Osteoblast (primary cell): ENCODE measurements around the gene DCAF15. TPM values are rescaled to one million over a fixed set of nuclear protein-coding genes. Genes with fewer than 3 reads are reported as not detected.

Source experiments
- DNase-seq: peaks from one replicate; pipeline ENCODE4 v3.0.0; 2011; ENCODE audit warnings: low spot score, mixed read lengths; ENCODE audit not compliant: insufficient read length; ENCODE audit errors: missing footprints
- H2AFZ ChIP-seq: 2 replicates; pipeline ENCODE4 v1.6.0; 2011; ENCODE audit warnings: mild to moderate bottlenecking, low read length
- H3K27ac ChIP-seq: 2 replicates; pipeline ENCODE4 v1.5.1; 2011; ENCODE audit warnings: mild to moderate bottlenecking, low read depth, low read length, moderate library complexity
- H3K27me3 ChIP-seq: 2 replicates; pipeline ENCODE4 v1.6.0; 2012; ENCODE audit warnings: mild to moderate bottlenecking, control low read depth, inconsistent platforms, low read length, moderate library complexity; ENCODE audit not compliant: insufficient read depth
- H3K36me3 ChIP-seq: 2 replicates; pipeline ENCODE4 v1.5.1; 2011; ENCODE audit warnings: mild to moderate bottlenecking, low read length, control low read depth, moderate library complexity; ENCODE audit not compliant: insufficient read depth
- H3K4me1 ChIP-seq: 2 replicates; pipeline ENCODE4 v1.5.1; 2011; ENCODE audit warnings: mild to moderate bottlenecking, low read length, control low read depth, moderate library complexity; ENCODE audit not compliant: insufficient read depth
- H3K4me2 ChIP-seq: 2 replicates; pipeline ENCODE4 v1.6.0; 2011; ENCODE audit warnings: mild to moderate bottlenecking, low read length; ENCODE audit not compliant: insufficient read depth
- H3K4me3 ChIP-seq: fragments of 200-600 bp; sonication (generic); 3 replicates; pipeline ENCODE4 v1.5.1; 2012; ENCODE audit warnings: mild to moderate bottlenecking, low read length, inconsistent platforms; ENCODE audit not compliant: insufficient read depth
- H3K79me2 ChIP-seq: 2 replicates; pipeline ENCODE4 v1.6.0; 2012; ENCODE audit warnings: mild to moderate bottlenecking, low read length, control low read depth, inconsistent platforms; ENCODE audit not compliant: insufficient read depth
- H3K9me3 ChIP-seq: 2 replicates; pipeline ENCODE4 v1.5.1; 2011; ENCODE audit warnings: low read depth, low read length, control low read depth
- H4K20me1 ChIP-seq: 2 replicates; pipeline ENCODE4 v1.6.0; 2012; ENCODE audit warnings: mild to moderate bottlenecking, low read length, control low read depth; ENCODE audit not compliant: insufficient read depth
- total RNA-seq: library from RNA; depleted of rRNA; stranded (reverse); fragments of >200 nt; gene quantifications from 2 replicates; pipeline ENCODE4 v1.2.3, GENCODE V29; 2012
- TF ChIP-seq, protein P1 (sequence below): IDR thresholded peaks from 2 replicates; pipeline ENCODE4 v1.5.1; 2011; ENCODE audit warnings: mild to moderate bottlenecking, low read depth, low read length, moderate library complexity; ENCODE audit errors: extremely low read depth

The DCAF15 gene
- total RNA-seq, 1 donor: 11.9 TPM

DNA sequence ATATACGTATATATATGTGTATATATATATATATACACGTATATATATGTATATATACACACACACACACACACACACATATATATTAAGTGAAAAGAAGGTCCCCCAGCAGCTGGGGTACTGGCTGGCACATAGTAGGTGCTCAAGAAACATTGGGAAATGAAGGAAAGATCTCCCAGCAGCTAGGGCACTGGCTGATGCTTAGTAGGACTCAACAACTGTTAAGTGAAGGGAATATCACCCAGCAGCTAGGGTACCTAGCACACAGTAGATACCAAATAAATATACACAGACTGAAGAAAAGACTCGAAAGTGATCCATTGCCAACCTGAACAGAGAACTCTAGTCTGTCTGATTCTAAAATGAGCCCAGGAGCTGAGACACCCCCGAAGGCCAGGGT, 26.3 kb upstream of the DCAF15 start:
- no peaks in the 10 kb centered on the region for H3K27me3 ChIP-seq
- no peaks in the 10 kb centered on the region for H4K20me1 ChIP-seq
- no peak overlapping the region for H3K4me3 ChIP-seq
- H3K36me3 ChIP-seq: peaks cover 46% of the 10 kb centered on the region
- no peaks in the 10 kb centered on the region for H3K4me1 ChIP-seq
- H2AFZ ChIP-seq: no peak overlapping the region
- TF ChIP-seq, protein P1, sequence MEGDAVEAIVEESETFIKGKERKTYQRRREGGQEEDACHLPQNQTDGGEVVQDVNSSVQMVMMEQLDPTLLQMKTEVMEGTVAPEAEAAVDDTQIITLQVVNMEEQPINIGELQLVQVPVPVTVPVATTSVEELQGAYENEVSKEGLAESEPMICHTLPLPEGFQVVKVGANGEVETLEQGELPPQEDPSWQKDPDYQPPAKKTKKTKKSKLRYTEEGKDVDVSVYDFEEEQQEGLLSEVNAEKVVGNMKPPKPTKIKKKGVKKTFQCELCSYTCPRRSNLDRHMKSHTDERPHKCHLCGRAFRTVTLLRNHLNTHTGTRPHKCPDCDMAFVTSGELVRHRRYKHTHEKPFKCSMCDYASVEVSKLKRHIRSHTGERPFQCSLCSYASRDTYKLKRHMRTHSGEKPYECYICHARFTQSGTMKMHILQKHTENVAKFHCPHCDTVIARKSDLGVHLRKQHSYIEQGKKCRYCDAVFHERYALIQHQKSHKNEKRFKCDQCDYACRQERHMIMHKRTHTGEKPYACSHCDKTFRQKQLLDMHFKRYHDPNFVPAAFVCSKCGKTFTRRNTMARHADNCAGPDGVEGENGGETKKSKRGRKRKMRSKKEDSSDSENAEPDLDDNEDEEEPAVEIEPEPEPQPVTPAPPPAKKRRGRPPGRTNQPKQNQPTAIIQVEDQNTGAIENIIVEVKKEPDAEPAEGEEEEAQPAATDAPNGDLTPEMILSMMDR: no peak
- H3K27ac ChIP-seq: no peak overlapping the region
- no peaks in the 10 kb centered on the region for H3K9me3 ChIP-seq
- no peaks in the 10 kb centered on the region for H3K79me2 ChIP-seq
- peak; percentile 74 for DNase-seq
- H3K4me2 ChIP-seq: no peak overlapping the region

DNA sequence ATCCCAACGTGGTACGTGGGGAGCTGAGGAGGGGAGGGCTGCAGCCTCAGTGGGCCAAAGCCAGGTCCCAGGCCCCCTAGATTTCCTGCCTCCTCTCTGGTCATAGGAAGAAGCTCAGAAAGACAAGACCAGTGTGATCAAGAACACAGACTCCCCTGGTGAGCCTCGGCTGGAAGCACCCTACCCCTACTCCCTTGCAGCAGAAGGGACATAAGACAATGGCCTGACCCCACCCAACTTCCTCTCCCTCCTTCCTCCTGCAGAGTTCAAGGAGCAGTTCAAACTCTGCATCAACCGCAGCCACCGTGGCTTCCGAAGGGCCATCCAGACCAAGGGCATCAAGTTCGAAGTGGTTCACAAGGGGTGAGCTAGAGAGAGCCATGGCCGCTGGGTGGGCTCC, 25.6 kb upstream of the DCAF15 start:
- Histone ChIP-seq H3K79me2 (no peaks in the 10 kb centered on the region), H4K20me1 (no peaks in the 10 kb centered on the region), H3K4me1 (no peaks in the 10 kb centered on the region), H3K27ac (no peak overlapping the region), H3K36me3 (peaks cover 45% of the 10 kb centered on the region), H3K27me3 (no peaks in the 10 kb centered on the region), H3K4me3 (no peak overlapping the region), H3K9me3 (no peaks in the 10 kb centered on the region), H3K4me2 (no peak overlapping the region), H2AFZ (no peak overlapping the region)
- peak; percentile 78 for DNase-seq
- TF ChIP-seq, protein P1: no peak

DNA sequence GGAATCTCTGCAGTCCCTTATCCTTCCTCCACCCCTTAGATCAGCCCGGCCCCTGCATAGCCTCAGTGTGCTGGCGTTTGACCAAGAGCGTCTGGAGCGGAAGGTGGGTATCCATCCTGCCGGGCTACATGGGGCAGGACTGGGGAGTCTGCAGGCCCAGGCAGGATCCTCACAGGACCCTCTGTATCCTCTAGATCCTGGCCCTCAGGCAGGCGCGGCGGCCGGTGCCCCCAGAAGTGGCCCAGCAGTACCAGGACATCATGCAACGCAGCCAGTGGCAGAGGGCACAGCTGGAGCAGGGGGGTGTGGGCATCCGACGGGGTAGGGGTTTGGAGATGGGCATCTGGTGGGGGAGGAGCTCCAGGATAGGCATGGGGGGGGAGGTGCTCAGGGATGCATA, 23.0 kb upstream of the DCAF15 start:
- Histone ChIP-seq H3K27ac (no peak overlapping the region), H3K9me3 (no peaks in the 10 kb centered on the region), H3K79me2 (no peaks in the 10 kb centered on the region), H3K27me3 (no peaks in the 10 kb centered on the region), H3K4me3 (no peak overlapping the region), H2AFZ (no peak overlapping the region), H4K20me1 (no peaks in the 10 kb centered on the region), H3K4me2 (no peak overlapping the region), H3K36me3 (peaks cover 30% of the 10 kb centered on the region), H3K4me1 (no peaks in the 10 kb centered on the region)
- TF ChIP-seq, protein P1: no peak
- peak; percentile 90 for DNase-seq

GRCh38 chr19:13929956-13930355, 22.4 kb upstream of the DCAF15 start:
- Histone ChIP-seq H3K27me3 (no peaks in the 10 kb centered on the region), H3K27ac (no peak overlapping the region), H4K20me1 (no peaks in the 10 kb centered on the region), H3K4me1 (no peaks in the 10 kb centered on the region), H2AFZ (no peak overlapping the region), H3K9me3 (no peaks in the 10 kb centered on the region), H3K4me2 (no peak overlapping the region), H3K36me3 (peaks cover 27% of the 10 kb centered on the region), H3K4me3 (no peak overlapping the region), H3K79me2 (no peaks in the 10 kb centered on the region)
- TF ChIP-seq, protein P1: no peak
- no peak for DNase-seq
